AG04449 (cell line): ENCODE data around the gene ADORA1.

Experiments used
- CTCF ChIA-PET: fragments of 350-600 bp; formaldehyde crosslinking; extraction: SDS; loops from one replicate; lab custom pipeline; 2021; ENCODE audit warnings: antibody characterized with exemption; lab: Yijun Ruan, JAX
- POLR2A ChIA-PET: fragments of 400-600, 350-600 bp; formaldehyde crosslinking; extraction: SDS; loops from one replicate; lab custom pipeline; 2020; ENCODE audit warnings: antibody characterized with exemption, inconsistent platforms; lab: Yijun Ruan, JAX
- DNase-seq: peaks from one replicate; pipeline ENCODE4 v3.0.0-alpha.2; 2010; ENCODE audit warnings: low read depth, low spot score
- H3K4me3 ChIP-seq: 2 replicates; pipeline ENCODE4 v1.5.1; 2011; ENCODE audit warnings: low read depth, mild to moderate bottlenecking, control low read depth, low read length
- TF ChIP-seq, protein P1 (sequence below): IDR thresholded peaks from one replicate; pipeline ENCODE4 v1.5.1; 2011; ENCODE audit warnings: mild to moderate bottlenecking, moderate library complexity, low read length, control low read depth, inconsistent platforms; ENCODE audit not compliant: insufficient read depth; ENCODE audit errors: missing control alignments

The ADORA1 gene

DNA sequence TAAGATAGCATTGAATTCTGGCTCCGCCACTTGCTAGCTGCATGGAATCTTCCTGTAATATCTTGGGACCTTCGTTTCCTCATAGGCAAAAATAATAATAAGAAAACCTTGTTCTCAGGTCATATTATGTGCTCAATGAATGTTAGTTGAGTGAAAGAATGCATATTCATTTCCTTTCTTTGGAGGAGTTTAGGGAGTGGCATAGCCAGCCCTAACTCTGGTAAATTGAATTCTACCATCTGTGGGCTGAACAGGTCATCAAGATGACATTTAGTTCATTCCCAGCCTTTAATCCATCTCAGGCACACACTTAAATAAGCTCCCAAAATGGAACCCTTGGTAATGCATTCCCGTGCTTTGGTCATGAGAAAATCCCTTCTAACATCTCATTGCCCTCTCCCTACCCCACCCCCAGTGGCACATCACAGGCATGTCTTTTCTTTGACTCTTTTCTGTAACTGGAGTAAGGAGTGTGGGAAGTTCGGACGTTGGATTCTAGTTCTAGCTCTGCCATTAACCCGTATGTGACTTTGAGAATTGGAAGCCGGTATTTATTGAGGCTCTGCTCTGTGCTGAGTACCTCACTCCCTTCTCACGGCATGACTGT is 28.5 kb upstream of the ADORA1 start:
- DNase-seq, result no peak
- H3K4me3 ChIP-seq, result no peak overlapping the region
- ChIA-PET POLR2A (no interaction called here), CTCF (interaction anchor here (1.1 to 5.0 kb wide), 5 partner anchors 15 to 168 kb away, joined by 4 to 26 read pairs (median 7); no protein-coding TSS in a partner anchor)
- TF ChIP-seq, protein P1, sequence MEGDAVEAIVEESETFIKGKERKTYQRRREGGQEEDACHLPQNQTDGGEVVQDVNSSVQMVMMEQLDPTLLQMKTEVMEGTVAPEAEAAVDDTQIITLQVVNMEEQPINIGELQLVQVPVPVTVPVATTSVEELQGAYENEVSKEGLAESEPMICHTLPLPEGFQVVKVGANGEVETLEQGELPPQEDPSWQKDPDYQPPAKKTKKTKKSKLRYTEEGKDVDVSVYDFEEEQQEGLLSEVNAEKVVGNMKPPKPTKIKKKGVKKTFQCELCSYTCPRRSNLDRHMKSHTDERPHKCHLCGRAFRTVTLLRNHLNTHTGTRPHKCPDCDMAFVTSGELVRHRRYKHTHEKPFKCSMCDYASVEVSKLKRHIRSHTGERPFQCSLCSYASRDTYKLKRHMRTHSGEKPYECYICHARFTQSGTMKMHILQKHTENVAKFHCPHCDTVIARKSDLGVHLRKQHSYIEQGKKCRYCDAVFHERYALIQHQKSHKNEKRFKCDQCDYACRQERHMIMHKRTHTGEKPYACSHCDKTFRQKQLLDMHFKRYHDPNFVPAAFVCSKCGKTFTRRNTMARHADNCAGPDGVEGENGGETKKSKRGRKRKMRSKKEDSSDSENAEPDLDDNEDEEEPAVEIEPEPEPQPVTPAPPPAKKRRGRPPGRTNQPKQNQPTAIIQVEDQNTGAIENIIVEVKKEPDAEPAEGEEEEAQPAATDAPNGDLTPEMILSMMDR, result no peak

DNA sequence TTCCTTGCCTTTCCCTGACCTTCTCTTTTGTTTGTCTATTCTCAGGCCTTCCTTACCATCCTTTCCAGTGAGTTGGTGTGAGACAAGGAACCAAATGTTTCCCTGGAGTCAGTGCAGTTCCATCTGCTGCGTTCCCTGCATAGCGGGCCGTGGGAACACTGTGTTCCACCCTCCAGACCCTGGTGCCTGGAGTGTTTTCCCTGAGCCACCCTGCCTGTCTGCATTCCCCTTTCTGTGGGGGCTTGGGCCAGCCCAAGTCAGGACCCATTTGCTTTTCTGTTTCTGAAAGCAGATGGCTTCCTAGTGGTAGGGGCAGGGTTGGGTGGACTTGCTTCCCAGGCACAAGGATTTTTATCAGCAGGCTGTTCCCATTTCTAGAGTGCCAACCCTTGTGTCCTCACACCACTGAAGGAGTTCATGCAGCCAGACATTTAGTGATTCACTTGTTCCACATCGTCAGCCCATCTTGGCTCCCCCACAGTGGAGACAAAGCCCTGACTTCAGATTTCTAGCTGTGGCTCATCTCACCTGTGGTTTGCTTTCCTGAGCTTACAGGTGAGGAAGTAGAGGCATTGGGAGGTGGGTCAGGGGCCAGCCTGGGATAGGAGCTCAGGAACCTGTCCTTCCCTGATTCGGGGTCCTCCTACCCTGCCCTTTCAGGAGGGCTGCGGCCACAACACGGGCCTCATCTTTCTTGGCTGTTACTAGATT is 27.6 kb upstream of the ADORA1 start:
- TF ChIP-seq, protein P1, result no peak
- POLR2A ChIA-PET, result no interaction called here
- CTCF ChIA-PET, result interaction anchor here (1.4 to 5.0 kb wide), 3 partner anchors 18 to 117 kb away, joined by 3 to 26 read pairs (median 26); partner anchors contain the start of gene ADORA1
- H3K4me3 ChIP-seq, result no peak overlapping the region
- no peak for DNase-seq

DNA sequence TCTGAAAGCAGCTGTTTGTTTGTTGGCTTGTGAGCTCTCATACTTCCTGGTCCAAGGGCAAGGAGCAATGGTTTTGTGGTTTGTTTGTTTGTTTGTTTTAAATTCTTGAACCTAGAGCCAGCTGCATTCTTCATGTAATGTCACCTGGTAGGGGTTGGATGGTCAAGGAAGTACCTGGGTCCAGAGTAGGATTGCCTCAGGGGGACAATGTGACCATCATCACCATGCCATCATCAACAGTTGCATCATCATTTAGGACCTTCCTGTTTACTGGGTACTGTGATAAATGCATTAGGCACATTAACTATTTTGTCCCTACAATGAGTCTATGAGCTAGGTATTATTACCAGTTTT is 27.0 kb upstream of the ADORA1 start:
- POLR2A ChIA-PET, result no interaction called here
- TF ChIP-seq, protein P1, result no peak
- CTCF ChIA-PET, result interaction anchor here (1.4 to 5.0 kb wide), 3 partner anchors 17 to 116 kb away, joined by 3 to 26 read pairs (median 26); partner anchors contain the start of gene ADORA1
- H3K4me3 ChIP-seq, result no peak overlapping the region
- no peak for DNase-seq

DNA sequence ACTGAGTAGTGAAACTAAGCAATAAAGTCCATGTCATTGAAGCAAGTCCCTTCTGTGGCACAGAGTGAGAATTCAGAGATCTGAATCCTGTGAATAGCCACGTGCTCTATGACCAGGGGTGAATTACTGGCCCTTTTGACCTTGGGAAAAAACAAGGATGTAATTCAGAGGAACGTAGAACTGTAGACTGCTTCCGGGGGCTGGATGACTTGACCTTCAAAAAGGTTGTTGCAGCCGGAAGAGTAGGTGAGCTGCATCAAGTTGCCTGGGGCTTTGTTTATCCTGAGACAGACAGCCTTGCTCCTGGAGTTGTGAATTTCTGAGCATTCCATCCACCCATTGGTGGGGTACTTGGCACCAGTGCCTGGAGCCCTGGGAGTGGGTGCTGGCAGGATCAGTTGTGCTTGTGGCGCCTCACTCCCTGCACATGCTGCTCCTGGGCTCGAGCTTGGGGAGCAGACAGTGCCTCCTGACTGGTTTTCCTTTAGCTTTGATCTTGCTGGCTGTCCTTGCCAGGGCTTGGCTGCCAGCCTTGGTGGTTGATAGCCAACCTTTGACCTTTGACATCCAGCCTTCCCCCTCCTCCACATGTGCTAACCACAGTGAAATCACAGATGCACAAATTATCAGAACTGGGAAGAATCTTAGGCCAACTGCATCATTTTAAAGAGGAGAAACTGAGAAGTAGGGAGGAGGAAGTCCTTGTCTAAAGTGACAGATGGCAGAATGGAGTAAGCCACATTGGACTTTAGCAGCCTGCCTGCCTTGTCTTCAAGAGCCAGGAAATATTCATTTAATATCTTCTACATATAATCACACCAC is 25.5 kb upstream of the ADORA1 start:
- CTCF ChIA-PET, result interaction anchor here (1.0 to 2.5 kb wide), 4 partner anchors 16 to 153 kb away, joined by 3 to 13 read pairs (median 8); no protein-coding TSS in a partner anchor
- POLR2A ChIA-PET, result no interaction called here
- DNase-seq, result no peak
- H3K4me3 ChIP-seq, result no peak overlapping the region
- TF ChIP-seq, protein P1, result no peak

DNA sequence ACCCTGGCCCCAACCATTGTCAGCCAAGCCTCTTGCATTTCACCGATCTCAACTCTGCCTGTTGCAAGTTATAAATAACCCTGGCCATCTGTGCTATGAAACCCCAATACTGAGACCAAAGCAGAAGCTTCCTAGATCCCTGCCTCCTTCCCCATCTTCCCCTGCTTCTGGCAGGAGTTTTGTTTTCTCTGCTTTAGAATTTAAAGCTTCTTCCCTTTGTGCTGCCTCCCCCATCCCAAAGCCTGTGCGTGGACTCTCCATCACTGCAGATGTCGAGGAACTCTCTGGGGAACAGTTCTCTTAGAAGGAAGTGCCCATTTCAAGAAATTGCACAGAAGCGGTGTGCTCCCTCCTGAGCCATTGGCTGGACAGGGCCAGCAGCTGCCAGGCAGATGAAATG is 24.3 kb upstream of the ADORA1 start:
- no peak overlapping the region for H3K4me3 ChIP-seq
- CTCF ChIA-PET, result interaction anchor here (0.7 to 2.5 kb wide), 7 partner anchors 15 to 151 kb away, joined by 3 to 13 read pairs (median 3); no protein-coding TSS in a partner anchor
- DNase-seq, result no peak
- POLR2A ChIA-PET, result no interaction called here
- TF ChIP-seq, protein P1, result no peak
